GM21723 (cell line): ENCODE data around the gene ANKRD1.
"Not testable (repeated sequence)": the region's sequence is repeated elsewhere in the genome, so short reads cannot be mapped to it uniquely, and the experiment has no call there.

Source experiments
- ATAC-seq: cut with Tn5 transposase; IDR thresholded peaks from one replicate; pipeline ENCODE4 v1.9.1; 2021; ENCODE audit warnings: mild to moderate bottlenecking, moderate library complexity; ENCODE audit not compliant: unreplicated experiment

Gene ANKRD1

DNA sequence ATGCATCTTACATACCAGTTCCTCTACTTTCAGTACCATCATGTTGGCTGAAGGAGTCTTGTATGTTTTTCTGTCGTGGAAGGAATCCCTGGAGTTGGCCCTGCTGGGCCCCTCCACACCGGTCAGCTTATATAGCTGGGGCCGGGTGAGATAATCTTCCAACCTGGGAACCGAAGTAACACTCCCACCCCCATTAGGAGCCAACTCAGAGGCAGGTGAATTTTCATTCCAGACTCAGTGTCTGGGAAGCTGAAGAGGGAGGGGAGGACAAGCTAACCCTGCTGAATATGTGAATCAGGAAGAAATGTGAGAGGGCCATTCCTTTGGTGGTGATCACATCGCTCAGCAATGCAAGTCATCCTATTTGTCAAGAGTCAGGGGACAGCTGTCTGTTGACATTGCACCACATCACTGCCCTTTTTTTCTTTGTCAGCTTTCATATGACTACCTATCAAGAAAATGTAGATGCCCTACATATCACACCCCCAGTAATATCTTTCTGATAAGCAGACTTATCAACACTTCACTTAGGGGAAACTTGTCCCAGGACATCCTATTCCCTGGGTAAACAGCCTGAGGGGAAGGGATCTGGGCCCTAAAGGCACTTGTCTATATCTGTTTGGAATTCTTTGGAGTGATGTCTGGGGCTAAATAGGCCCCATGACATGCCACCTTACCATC lies at the start of gene ANKRD1:
TSS of gene ANKRD1 (minus strand) at position 102 of the 681 bp plus-strand sequence. CDS start at position 42, 60 bp downstream.
- ATAC-seq, result no peak

DNA sequence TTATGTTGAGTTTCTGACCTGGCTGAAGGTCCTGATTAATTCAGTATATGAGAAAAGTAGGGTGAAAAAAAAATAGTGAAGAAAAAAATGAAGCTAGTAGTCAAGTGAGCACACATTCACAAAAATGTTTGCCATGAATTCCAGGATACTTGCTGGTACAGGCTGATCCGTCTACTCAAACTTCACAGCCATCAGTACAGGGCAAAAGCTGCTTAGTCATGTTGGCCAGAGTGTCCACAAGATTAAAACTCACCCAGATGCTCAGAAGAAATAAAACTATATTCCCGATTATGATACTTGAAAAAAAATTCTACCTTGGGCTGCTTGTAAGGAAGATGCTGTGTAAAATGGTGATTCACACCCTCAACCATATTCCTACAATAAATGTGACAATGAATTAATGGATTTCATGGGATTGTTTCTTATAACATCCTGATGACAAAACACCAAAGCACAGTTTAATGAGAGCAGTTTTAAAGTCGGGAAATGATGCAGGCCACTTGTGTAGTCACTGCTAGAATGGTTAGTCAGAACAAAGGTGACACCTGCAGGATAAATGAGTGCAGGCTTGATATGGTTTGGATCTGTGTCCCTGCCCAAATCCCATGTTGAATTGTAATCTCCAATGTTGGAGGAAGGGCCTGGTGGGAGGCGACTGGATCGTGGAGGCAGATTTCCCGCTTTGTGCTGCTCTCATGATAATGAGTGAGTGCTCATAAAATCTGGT lies 49.2 kb upstream of the ANKRD1 start:
- no peak for ATAC-seq

DNA sequence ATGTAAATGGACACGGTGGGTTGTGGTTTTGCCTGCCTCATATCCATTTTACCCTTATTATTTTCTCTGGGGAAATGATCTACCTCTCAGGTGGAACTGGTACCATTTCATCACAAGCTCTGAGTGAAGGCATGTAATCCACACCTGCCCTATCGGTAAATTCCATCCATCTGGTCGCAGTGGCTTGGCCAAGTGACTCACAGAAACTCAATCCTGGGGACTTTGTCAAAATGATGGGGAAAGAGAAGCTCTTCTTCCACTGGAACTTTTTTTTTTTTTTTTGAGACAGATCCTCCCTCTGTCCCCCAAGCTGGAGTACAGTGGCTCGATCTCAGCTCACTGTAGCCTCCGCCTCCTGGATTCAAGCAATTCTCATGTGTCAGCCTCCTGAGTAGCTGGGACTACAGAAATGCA lies 48.2 kb upstream of the ANKRD1 start:
- ATAC-seq, result no peak

DNA sequence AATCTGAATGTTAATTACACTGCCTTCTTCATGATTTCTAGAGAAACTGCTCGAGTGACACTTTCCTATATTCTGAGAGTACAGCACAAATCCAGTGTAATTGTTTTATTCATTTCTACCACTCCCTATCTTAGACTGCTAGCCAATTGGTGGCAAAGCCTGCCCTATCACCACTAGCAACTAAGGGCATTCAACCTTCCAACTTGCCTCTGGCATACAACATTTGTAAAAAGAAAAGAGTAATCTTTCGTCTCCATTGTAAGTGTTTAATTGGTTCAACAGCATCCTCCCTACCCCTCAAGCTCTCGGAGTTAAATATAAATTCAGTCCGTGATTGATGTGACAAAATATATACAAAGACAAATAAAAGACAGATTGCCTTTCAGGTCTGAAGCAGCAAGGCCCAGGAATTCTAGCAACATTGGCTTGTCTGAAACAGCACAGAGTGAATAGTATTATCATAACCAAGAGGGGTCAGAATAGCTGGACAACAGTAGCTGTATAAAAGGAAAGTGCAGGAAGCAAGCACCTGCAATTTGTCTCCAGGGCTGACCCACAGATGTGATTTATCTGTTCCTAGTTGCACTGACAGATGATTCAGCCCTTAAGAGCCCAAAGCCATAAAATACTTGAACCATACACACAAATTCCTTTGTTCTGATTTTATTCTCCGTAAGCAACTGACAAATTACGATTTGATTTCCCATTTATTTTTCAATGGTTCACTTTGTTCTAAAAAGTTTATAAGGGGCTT lies 47.6 kb upstream of the ANKRD1 start:
- ATAC-seq, result no peak

DNA sequence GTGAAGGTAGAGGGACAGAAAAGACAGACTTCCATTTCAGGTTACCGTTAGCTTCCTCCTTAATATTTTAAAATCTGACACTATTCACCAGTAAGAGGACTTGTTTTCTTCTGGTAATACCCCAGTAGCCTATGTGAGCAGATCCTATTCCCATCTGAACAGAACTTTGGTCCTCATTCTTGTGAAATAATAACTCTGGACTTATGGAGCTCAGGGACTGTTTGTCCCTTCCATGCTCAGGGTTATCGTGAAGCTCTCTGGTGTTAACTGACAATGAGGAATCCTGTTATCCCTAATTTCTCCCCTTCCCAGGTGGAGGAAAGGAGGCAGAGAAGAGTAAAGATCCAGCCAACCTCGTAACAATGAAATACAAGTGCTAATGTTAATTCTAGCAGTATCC lies 47.0 kb upstream of the ANKRD1 start:
- ATAC-seq, result no peak

DNA sequence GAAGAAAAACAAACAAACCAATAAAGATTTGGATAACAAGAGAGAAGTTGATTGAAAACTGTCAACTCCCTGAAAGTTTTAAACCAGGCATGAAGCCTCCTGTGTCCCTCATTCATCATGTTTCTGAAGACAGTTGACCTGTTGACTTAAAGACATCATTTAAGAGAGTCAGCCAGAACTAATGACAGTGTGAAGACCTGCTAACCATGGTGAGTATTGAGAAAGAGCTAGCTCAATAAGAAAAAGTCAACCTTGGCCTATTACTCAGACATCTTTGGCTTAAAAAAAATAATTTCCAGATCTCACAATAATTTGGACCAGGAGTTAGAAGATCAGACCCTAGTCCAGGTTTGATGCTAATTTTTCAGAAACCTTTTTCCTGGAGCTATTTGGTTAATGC lies 45.3 kb upstream of the ANKRD1 start:
- ATAC-seq, result no peak

DNA sequence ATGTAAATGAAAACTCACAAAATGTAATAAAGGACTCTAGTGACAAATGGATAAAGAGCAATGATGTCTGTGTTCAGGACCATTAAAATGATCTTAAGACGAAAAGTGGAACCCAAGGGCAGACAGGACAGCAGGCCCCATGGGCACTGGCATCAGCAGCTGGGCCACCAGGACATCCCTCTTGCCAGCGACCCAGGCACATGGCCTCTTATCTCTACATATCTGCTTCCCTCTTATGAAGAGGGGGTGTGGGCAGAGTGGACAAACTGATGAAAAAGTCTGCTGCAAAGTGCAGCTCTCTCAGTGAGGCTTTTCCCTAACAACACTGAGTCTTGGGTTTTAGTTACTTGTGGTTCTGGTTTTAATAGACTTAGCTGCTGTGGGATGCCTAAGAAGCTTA lies 44.8 kb upstream of the ANKRD1 start:
- no peak for ATAC-seq

DNA sequence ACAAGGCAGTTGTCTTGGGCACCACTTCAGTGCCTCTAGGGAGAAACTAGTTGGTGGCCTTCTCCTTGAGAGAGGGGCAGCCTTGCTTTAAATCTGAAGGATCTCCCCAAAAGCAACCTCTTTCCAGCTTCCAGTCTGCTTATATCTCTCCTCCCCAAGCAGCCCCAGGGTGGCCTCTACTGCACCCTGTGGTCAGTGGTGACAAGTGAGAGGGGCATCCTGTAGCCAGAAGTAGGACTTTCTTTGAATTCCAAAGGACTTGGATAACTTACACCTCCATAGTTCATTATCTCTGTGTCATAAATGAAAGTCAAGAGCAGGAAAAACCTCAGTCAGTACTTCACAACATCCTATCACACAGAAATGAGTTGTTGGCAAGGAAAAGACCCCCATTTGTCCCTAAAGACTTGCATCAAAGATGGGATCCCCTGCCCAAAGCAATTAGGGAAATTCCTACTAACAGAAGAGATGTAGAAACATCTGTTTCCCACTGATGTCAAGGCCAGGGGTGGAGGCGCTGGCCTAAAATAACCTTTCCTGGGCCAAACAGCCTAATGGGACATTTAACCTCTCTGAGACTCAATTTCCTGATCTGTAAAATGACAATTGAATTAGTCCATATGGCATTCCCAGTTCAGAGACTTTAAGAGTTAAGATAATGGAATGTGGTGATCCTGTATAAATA lies 44.0 kb upstream of the ANKRD1 start:
- no peak for ATAC-seq

DNA sequence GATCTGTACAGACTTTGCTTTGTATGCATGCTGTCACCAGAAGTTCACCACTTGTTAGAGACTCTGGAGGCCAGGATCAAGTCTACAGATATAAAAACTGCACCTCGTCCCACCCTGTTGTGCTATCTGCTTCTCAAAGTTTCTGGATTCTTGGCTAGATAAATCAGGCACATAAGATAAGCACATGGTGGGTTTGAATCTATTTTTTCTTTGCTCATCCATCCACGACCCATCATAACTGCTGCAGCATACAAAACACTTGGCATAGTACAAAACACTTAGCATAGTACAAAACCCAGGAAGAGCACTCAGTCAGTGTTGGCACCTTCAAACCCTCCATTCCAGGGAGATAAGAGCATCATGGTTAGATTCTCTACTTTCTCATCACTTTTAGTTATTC lies 42.4 kb upstream of the ANKRD1 start:
- no peak for ATAC-seq

DNA sequence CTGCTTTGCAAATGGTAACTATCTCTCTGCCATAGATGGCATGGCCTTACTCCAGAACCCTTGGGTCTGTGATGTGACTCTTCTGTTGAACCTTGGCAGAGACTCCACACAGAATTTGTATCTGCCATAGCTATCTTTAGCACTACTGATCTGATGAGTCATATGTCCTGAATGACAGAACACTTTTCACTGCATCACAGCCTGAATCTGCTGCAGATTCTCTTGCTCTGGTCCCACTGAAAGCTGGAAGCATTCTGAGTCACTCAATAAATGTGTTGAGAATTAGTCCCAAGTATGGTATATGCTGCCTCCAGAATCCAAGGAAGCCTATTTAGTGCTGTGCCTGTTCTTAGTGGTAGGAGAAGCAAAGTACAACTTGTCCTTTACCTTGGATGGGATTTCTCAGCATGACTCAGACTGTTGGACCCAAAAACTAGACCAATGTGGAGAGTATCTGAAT lies 39.5 kb upstream of the ANKRD1 start:
- peak; percentile 85 for ATAC-seq

DNA sequence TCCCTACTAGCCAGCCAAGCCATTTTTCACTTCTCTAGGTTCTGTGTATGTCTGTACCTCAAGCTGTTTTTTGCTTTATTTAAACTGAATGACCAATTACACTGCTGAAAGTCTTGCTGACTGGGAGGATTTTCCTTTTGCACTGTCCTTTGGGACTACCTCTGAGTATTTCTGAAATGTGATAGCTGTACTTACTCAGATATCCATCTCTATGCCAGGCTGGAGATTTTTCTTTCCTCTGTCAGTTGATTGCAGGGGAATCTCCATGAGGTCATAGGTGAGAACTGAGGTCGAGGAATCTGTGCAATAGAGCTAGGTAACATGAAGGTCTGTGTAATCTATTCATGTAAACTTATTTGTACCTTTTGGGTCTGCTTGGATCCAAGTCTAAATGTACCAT lies 38.9 kb upstream of the ANKRD1 start:
- peak; percentile 27 for ATAC-seq

DNA sequence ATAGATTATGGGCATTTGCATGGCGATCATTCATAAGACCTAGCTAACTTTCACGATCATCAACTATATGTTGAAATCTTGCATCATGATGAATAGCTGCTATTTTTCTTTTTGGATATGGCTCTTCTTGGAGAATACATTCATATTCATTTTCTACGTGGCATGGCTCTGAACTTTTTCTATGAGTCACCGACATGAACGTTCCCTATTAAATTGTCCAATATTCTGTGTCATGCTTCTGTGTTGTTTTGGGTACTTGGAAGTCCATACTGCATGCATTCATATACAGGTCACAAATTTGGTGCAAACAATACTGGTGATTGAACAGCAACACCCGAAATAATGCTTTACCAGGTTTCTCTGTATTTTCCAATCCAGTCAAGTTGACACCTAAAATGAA lies 37.9 kb upstream of the ANKRD1 start:
- ATAC-seq, result no peak

DNA sequence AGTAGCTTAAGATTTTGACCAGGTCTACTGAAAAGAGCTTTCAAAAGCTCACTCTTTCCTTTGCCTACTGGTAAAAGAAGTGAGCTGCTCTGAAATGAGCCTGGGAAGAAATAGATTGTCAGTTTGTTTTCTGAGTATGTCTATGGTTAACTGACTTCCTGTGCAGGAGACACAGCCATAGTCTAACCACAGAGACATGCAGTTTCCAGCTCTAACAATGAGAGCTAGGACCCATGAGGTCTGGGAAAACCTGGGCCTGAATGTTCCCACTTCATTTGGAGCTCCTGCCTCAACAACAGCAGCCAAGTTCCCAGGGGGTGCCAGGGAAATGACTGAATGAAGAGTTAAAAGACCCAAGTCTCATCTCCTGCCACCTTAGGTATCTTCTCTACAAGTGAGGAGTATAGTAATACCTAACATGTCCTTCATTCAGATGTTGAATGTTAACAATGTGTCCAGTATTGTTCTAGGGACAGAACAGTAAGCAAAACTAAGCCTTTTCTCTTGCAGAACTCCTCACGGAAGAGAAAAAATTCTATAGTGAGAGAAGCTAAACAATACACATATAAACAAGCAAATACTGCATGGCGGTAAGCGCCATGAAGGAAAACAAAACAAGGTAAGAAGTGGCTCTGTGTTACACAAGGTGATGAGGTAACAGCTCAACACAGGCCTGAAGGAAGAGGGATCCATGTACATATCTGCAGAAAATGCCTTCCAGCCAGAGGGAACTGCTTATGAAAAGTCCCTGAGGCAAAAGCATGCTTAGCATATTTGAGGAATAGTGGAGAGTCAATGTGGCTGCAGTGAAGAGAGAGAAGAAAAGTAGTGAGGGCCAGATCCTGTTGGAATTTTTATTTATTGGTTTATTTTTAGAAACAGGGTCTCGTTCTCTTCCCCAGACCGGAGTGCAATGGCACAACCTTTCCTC lies 26.4 kb upstream of the ANKRD1 start:
- peak; percentile 91 for ATAC-seq

DNA sequence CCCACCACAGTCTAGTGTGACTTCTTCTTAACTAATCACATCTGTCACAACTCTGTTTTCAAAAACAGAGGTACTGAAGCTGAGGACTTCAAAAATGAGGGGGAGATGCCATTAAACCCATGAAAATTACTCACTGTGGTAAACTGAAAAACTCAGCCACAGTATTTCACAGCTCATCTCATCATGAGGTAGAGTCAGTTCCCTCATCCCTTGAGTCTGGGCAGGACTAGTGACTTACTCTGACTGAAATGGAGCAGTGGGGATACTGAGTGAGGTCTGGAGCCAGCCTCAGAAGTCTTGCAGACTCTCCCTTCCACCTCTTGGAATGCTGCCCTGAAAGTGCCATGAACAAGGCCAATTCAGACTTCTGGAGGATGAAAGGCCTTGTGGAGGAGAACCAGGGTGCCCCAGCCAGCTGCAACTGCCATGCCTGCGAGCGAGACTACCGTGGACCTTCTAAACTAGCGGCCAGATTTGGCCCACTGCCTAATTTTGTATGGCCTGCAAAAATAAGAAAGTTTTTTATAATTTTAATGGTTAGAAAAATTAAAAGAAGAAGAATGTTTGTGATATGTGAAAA lies 24.7 kb upstream of the ANKRD1 start:
- ATAC-seq, result no peak

DNA sequence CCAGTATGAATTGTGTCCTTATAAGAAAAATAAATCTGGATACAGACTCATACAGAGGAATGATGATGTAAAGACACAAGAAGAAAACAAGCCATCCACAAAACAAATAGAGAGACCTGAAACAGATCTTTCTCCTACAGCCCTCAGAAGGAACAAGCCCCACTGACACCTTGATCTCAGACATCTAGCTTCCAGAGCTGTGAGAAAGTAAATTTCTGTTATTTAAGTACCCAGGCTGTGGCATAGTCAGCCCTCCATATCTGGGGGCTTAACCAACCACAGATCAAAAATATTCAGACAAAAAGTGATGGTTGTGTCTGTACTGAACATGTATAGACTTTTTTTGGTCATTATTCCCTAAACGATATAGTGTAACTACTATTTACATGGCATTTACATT lies 23.9 kb upstream of the ANKRD1 start:
- no peak for ATAC-seq

DNA sequence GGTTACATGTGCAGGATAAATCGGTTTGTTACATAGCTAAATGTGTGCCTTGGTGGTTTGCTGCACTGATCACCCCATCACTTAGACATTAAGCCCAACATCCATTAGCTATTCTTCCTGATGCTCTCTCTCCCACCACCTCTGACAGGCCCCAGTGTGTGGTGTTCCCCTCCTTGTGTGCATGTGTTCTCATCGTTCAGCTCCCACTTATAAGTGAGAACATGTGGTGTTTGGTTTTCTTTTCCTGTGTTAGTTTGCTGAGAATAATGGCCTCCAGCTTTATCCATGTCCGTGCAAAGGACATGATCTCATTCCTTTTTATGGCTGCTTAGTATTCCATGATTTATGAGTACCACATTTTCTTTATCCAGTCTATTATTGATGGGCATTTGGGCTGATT lies 22.1 kb upstream of the ANKRD1 start:
- not testable (repeated sequence) for ATAC-seq

DNA sequence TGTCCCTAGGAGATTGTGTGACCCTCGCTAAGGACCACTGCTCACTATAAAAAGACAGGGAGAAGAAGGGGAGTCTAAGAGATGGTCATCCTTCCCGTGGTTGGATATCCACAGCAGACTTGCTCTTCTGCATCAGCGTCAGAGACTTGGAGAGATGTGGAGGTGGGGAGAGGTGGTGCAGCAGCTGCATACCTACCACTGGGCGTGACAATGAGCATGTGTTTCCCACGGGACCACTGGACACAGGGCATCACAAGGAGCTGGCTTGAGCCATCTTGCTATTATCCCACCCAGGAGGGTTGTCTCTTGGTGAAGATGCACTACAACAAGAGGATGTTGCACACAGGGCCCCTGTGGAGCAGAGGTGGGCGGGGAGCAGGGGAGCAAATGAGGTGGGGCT lies 18.8 kb upstream of the ANKRD1 start:
- no peak for ATAC-seq

DNA sequence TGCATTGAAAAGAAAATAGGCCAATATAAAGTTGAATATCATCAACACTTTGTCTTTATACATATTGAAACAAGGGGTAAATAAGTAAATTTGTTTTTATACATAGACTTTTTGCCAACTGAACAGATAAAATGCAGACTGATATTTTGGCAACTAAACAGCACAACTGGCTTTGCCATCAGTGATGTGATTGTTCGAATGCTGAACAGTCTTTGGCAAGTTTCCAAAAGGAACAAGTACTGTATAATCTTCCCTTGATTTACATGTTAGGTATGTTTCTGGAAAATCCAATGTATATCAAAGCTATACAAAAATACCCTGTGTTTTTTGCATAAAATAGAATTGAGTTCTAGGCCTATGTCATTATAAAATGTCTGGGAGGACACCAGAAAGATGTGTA lies 18.2 kb upstream of the ANKRD1 start:
- ATAC-seq, result no peak

DNA sequence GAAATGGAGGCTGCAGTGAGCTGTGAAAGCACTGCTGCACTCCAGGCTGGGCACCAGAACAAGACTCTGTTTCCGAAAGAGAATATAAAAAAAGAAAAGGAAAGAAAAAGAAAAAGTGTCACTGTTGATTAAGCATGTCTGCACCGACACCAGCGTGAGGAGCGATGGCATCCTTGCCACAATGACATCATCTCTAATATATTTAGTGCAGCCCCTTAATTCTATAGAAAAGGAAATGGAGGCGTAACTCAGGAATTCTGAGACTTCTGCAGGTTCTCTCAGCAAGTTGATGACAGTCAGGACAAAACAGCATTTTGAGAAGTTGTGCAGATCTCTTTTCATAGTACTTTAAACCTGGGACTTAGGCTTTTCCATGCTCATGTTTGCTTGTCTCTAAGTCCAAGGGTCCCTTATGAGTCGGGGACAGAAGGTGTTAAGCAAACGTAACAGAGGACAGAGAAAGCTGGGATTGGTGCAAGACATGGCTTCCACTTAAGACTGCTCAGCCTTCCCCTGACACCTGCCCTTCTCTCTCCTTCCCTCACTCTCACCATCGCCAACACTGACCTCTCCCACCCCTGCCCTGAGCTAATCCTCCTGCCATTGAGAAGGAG lies 16.9 kb upstream of the ANKRD1 start:
- ATAC-seq, result no peak
